ENCODE data around the gene GARRE1. TPM values are rescaled to one million over a fixed set of nuclear protein-coding genes. Genes with fewer than 3 reads are reported as not detected.
"Not testable (repeated sequence)": the region's sequence is repeated elsewhere in the genome, so short reads cannot be mapped to it uniquely, and the experiment has no call there.

GARRE1 gene
- total RNA-seq, 1 donor, result 16.8 TPM

GRCh38 chr19:34278783-34279182 lies 24.4 kb downstream of the GARRE1 start:
- H3K4me3 ChIP-seq (ENCODE audit: low read depth, low read length), result no peak overlapping the region
- no peak for DNase-seq (ENCODE audit: low read depth)
- no peak for TF ChIP-seq CTCF (IDR thresholded peaks at IDR 0.05; ENCODE audit: insufficient read depth, low read depth, low read length)

- H3K4me3 ChIP-seq (ENCODE audit: low read depth, low read length); DNase-seq (ENCODE audit: low read depth): not testable (repeated sequence)
Observed at GRCh38 chr19:34281444-34281843, 27.1 kb downstream of the GARRE1 start.

GRCh38 chr19:34282611-34283519 lies 28.5 kb downstream of the GARRE1 start:
- TF ChIP-seq CTCF (IDR thresholded peaks at IDR 0.05; ENCODE audit: insufficient read depth, low read depth, low read length), result no peak
- DNase-seq (ENCODE audit: low read depth), result no peak
- H3K4me3 ChIP-seq (ENCODE audit: low read depth, low read length), result no peak overlapping the region

GRCh38 chr19:34284505-34284904 lies 30.2 kb downstream of the GARRE1 start:
- no peak overlapping the region for H3K4me3 ChIP-seq (ENCODE audit: low read depth, low read length)
- no peak for TF ChIP-seq CTCF (IDR thresholded peaks at IDR 0.05; ENCODE audit: insufficient read depth, low read depth, low read length)
- no peak for DNase-seq (ENCODE audit: low read depth)

GRCh38 chr19:34287662-34288140 lies 33.3 kb downstream of the GARRE1 start:
- TF ChIP-seq CTCF (IDR thresholded peaks at IDR 0.05; ENCODE audit: insufficient read depth, low read depth, low read length), result no peak

GRCh38 chr19:34288381-34288780 lies 34.0 kb downstream of the GARRE1 start:
- TF ChIP-seq CTCF (IDR thresholded peaks at IDR 0.05; ENCODE audit: insufficient read depth, low read depth, low read length), result no peak
- H3K4me3 ChIP-seq (ENCODE audit: low read depth, low read length), result no peak overlapping the region
- DNase-seq (ENCODE audit: low read depth), result no peak

More at GRCh38 chr19:34287662-34288140, 33.3 kb downstream of the GARRE1 start:
- H3K4me3 ChIP-seq (ENCODE audit: low read depth, low read length), result no peak overlapping the region
- DNase-seq (ENCODE audit: low read depth), result no peak

GRCh38 chr19:34291235-34291634 lies 36.9 kb downstream of the GARRE1 start:
- TF ChIP-seq CTCF (IDR thresholded peaks at IDR 0.05; ENCODE audit: insufficient read depth, low read depth, low read length), result no peak
- no peak overlapping the region for H3K4me3 ChIP-seq (ENCODE audit: low read depth, low read length)
- no peak for DNase-seq (ENCODE audit: low read depth)
